ENCODE results near the gene TESPA1.
"Not testable (repeated sequence)": the region's sequence is repeated elsewhere in the genome, so short reads cannot be mapped to it uniquely, and the experiment has no call there.

Gene TESPA1

DNA sequence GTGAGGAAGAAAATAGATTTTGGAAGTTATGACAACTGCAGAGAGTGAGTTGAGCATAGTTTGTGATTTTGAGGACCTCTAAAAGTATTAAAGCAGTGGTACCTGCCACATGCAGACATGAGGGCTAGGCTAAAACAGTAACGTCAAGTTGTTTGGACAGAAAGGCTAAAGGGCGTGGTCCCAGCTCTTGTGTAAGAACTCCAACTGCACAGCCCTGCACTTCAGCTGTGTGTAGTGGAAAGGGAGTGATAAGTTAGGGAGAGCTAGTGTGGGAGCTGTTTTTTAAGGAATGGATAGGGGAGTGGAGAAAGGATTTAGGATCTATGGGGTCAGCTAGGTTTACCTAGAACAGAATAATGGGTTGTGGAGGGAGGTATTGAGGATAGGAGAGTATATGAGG is 39.5 kb downstream of the TESPA1 start:
- DNase-seq (ENCODE audit: low spot score) = no peak

DNA sequence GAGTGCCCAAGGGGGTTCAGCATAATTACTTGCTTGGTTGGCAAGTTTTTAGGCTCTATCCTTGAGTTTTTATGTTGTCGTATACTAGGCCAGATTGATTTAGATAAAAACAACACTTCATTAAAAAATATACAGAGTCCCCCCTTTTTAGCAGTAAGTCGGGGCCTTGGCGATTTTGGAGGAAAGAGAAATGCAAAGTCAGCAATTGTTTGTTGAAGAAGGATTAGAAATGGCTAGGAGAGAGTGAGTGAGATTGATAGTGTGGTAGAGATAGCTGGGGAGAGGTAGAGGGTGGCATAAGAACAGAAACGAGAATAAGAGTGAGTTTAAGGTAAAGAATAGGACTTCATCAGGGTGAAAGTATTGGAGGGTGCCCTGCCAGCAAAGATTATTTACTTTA is 41.3 kb downstream of the TESPA1 start:
- DNase-seq (ENCODE audit: low spot score) = not testable (repeated sequence)

DNA sequence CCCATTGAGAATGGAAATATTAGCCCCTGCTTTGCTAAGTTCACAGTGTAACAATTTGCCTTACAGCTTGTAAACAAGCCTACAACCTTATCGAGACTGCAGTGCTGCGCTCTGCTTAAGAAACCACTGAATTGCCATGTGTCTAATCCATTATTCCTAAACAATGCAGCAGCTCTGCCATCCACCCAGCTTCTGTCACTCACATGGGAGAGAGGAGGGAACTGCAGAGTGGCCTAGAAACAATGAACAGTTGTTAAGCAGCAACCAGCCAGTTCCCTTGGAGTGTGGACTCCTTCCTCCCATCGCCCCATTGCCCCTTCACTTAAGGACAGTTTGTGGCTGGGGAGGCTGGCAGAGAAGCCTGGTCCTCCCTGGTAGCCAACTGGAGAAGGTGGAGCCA is 42.9 kb downstream of the TESPA1 start:
- no peak for DNase-seq (ENCODE audit: low spot score)

DNA sequence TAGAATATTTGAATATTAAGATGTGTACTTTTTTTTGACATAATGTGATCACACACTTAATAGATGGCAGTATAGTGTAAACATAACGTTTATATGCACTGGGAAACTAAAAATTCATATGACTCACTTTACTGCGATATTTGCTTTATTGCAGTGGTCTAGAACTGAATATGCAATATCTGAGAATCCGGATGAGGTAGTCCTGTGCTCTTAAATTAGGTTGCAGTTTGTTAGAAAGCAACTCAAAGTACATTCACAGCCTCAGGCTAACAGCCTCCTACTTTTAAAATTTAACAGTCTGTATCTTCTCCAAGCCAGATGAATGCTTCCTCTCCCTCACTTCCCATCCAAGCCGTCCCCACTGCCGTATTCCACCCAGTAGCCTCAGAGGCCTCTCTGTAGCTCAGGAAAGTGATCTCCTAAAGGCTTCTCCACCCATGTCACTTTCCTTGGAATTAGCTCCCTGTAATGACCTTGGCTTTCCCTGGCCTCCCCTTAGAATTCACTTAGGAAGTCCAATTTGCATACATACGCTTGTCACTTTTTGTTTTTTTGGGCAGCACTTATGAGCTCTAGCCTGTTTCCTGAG is 43.7 kb downstream of the TESPA1 start:
- DNase-seq (ENCODE audit: low spot score) = no peak

DNA sequence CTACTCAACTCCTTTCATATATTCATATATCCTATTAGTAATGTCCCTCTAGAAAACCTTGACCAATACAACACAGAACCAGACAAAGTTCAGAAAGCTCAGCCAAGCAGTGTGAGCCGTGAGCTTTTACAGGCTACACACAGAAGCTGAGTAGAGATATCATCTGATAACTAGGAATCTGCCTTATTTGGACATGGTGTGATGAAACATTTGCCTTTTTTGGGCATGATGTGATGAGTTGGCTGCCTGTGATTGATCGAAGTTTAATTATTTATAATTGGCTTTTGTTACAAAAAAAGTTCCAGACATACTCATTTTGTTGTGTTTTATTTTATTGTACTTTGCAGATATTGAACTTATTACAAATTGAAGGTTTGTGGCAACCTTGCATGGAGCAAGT is 46.6 kb downstream of the TESPA1 start:
- DNase-seq (ENCODE audit: low spot score) = no peak

DNA sequence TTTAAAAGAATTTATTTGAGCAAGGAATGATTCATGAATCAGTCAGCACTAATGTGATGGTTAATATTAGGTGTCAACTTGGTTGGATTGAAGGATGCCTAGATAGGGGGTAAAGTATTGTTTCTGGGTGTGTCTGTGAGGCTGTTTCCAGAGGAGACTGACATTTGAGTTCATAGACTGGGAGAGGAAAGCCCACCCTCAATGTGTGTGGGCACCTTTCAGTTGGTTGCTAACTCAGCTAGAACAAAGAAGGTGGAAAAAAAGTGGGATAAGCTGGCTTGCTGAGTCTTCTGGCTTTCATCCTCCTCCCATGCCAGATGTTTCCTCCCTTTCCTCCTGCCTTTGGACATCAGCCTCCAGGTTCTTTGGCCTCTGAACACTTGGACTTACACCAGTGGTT is 47.2 kb downstream of the TESPA1 start:
- no peak for DNase-seq (ENCODE audit: low spot score)

DNA sequence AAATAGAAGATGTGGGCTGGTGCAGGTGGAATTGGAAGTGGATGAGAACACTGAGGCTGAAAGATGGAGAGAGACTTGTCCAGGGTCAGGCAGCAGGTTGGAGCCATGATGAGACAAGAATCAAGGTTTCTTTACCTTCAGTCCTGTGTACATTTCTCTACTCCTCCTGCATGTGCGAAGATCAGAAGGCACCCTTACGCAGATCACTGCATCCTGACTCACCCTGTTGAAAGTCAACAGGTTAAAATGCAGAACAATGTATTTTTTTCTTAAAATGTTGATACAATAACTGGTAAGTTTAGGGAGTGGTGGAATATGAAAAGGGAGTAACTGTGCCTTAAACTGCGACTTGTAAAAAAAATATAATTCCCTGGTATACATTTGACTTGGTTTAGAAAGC is 47.8 kb downstream of the TESPA1 start:
- DNase-seq (ENCODE audit: low spot score) = no peak

DNA sequence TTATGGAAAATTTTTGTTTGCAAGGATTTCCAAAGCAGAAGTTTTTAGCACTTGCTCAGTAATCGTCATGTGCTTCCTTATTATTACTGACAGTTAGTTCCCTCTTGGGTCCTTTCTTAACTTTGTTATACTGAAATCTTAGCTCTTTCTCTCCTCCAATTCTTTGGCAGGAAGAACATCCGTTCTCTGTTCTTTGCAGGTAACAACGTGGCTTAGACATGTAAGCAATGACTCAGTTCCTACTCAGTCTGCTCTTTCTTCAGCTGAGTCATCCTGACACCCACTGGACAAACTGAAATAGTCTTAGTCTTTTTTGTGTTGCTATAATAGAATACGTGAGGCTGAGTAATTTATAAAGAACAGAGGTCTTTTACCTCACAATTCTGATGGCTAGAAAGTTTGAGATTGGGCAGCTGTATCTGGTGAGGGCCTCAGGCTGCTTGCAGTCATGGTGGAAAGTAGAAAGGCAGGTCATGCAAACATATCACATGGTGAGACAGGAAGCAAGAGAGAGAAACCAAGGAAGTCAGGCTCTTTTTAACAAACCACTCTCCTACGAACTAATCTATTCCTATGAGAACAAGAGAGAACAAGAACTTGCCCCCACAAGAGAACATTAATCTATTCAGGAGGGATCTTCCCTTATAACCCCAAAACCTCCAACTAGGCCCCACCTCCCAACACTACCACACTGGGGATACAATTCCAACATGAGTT is 49.2 kb downstream of the TESPA1 start:
- DNase-seq (ENCODE audit: low spot score) = no peak

DNA sequence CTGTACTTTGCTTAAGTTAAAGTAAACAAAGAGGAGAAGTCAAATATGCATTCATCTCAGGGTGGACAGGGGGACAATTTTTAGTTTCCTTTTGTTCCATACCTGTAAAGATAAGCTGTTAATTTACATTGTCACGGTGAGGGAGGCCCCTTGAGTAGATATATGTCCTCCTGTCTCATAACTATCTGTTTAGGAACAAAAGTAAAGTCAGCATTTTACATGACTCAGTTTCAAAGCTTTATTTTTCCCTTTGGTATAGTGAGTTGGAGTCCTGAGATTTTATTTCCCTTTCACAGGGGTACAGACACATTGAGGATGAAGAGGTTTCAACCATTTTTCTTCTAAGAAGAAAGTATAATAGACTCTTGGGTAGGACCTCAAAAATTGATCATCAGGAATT is 50.1 kb downstream of the TESPA1 start:
- no peak for DNase-seq (ENCODE audit: low spot score)

DNA sequence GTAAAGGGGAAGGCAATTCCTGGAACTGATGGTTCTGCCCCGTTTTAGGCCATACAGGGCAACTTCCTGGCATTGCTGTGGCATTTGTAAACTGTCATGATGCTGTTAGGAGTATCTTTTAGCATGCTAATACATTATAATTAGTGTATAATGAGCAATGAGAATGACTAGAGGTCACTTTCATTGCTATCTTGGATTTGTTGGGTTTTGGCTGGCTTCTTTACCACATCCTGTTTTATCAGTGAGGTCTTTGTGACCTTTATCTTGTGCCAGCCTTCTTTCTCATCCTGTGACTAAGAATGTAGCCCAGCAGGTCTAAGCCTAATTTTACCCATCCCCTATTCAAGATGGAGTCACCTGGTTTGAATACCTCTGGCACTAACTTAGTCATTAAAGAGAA is 51.2 kb downstream of the TESPA1 start:
- DNase-seq (ENCODE audit: low spot score) = no peak

DNA sequence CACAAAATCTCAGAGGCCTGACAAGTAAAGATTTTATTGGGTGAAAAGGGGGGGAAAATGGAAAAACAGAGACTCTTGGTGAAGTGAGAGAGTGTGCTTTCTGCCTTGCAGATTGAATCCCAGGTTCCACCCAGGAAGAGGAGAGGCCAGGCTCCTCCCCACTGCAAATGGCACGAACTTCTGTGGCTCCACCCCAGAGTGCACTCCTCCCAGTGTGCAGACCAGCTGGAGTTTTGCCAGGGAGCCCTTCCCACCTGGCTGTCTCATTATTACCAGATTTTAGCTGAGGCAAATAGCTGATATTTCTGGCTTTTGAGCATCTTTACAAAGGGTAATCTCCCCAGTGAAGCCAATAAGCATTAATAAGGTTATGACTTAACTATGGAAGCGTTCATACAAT is 51.9 kb downstream of the TESPA1 start:
- DNase-seq (ENCODE audit: low spot score) = no peak

DNA sequence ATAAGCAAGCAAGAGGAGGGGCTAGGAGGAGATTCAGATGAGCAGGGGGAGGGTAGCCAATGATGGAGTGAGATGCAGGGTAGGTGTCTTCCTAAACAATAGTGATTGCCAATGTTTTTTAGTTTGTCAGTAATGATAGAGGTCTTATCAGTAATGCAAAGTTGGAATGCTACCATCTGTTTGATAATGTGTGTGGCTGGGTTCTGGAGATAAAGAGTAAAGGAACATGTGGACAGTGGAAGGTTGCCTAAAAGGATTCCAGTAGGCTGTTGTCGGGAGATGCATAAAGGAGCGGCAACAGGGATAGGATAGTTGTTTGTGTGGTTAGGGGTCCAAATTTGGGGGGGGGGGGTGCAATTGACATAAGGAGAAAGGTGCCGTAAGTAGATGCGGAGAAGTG is 52.5 kb downstream of the TESPA1 start:
- no peak for DNase-seq (ENCODE audit: low spot score)

DNA sequence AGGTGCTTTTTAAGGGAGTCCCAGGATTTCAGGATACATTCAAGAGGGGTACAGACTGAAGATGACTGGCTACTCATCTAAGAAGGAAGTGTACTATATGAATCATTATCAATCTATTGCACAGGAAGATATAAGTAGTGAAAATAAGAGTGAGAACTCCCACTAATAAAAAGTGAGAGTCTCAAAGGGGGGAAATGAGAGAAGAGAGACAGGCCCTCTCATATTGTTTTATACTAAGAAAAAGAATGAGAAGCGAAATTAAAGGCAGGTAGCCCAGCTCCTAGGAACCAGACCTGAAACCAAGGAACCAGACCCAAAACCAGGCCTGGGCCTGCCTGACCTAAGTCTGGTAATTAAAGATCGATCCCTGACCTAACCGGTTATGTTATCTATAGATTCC is 54.6 kb downstream of the TESPA1 start:
- DNase-seq (ENCODE audit: low spot score) = no peak

DNA sequence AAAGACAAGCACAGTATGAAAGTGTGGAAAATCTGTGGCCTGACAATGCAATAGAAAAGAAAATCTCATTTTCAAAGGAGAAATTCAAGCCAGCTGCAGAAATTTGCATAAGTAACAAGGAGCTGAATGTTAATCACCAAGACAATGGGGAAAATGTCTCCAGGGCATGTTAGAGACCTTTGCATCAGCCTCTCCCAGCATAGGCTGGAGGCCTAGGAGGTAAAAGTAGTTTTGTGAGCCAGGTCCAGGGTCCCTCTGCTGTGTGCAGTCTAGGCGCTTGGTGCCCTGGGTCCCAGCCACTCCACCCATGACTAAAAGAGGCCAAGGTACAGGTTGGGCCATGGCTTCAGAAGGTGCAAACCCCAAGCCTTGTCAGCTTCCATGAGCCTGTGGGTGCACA is 58.3 kb downstream of the TESPA1 start:
- DNase-seq (ENCODE audit: low spot score) = no peak

DNA sequence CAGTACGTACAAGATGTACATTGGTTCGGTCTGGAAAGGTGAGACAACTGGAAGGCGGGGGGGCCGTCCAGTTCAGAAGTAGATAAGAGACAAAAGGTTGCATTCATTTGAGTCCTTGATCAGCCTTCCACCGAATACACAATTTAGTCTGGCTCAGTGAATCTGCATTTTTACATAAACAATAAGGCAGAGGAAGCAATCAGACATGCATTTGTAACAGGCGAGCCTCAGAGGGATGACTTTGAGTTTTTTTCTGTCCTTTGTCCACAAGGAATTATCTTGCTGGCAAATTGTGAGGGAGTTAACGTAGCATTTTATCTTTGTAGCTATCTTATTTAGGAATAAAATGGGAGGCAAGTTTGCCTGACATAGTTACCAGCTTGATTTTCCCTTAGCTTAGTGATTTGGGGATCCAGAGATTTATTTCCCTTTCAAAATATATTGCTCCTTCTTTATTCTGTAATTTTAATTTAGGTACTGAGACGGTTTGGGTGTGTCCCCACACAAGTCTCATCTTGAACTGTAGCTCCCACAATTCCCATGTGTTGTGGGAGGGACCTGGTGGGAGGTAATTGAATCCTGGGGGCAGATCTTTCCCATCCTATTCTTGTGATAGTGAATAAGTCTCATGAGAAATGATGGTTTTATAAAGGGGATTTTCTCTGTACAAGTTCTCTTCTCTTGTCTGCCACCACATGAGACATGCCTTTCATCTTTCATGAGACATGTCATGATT is 59.4 kb downstream of the TESPA1 start:
- no peak for DNase-seq (ENCODE audit: low spot score)

DNA sequence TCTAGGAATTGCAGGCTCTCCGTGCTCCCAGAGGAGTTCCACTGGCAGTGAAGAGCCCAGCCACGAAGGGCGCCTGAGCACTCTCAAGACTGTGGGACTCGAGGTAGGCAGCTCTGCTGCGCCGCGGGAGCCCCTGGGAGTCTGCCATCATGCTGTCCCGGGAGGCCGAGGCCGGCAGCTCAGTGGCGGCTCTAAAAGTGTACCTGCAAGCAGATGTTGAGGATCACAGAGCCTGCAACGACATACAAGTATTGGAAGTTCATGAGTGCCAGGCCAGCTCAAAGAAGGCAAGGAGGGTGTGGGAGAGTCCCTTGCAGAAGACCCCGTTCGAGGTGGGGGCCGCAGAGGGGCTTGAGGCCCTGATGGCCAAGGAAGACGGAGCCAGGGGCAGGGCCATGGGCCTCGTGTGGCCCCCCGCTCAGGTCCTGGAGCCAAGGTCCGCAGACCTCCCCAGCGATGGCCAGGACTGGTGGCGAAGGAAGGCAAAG is 67.5 kb downstream of the TESPA1 start:
- no peak for DNase-seq (ENCODE audit: low spot score)
